Measurements from ENCODE around the gene MAST4.
A peak's percentile ranks its signal among the peaks of the same experiment; 100 is the strongest.
"Not testable (repeated sequence)": the region's sequence is repeated elsewhere in the genome, so short reads cannot be mapped to it uniquely, and the experiment has no call there.

The MAST4 gene

DNA sequence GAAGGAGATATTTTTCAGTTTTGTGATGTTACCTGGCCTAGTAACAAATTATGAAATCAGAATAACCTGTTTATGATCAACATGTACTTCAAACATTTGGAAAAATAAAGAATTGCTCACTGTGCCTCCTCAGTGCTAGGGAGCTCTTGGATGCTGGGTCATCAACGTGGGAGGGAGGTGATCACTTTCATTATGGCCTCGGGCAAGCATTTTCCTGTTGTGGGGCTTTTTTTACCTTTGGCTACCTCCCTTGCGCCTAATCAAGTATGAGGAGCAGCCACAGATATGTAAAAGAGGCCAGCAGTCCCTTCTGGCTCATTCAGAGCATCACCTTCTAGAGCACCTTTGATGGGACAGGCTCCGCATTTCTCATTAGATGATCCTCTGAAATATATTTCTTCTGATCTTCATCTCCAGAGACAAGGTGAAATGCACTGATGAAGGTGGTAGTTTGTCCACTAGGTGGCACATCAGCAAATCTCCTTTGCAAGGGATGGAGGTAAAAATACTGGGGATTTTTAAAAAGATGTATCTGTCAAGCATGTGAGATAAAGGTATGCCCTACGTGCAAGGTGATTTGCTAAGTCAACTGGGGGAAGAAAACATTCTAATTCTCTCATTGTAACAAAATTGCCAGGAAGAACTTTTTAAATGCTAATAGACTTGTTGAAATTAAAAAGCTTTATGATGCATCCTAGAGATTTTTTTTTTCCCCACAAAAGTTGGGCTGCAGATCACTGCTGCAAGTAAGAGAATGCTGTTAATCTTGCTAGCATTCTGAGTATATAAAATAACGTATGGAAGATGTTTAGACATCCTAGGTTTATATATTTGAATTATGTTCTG is 218.2 kb downstream of the MAST4 start:
- peak; percentile 64 for DNase-seq

DNA sequence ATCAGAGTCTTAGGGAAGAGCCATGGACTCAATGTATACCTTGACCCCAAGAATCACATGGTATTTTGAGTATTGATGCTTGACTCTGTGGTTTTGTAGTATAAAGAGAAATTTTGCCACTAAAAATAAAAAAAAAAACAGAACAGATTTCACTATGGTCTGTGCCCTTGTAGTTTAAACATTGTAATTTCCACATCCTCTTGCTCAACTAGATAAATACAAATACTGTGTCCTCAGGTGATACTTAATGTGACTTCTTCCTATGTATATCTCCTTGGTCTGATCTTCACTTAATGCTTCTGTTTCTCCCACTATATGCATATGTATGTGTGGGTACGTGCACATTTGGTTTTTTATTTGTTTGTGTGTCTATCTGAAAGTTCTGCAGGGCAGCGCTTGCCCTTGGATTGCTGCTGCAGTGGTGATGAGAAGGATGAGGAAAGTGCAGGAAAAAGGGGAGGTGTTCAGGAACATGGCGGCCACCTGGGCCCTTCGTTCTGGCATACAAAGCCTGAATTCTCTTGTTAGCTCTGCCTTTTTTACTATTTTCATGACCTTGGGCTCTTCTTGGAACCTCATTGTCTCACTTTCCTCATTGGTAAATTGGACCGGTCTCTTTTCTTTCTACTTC is 222.2 kb downstream of the MAST4 start:
- DNase-seq, result no peak

- no peak for DNase-seq
Observed at GRCh38 chr5:66818935-66819328, 222.7 kb downstream of the MAST4 start.

DNA sequence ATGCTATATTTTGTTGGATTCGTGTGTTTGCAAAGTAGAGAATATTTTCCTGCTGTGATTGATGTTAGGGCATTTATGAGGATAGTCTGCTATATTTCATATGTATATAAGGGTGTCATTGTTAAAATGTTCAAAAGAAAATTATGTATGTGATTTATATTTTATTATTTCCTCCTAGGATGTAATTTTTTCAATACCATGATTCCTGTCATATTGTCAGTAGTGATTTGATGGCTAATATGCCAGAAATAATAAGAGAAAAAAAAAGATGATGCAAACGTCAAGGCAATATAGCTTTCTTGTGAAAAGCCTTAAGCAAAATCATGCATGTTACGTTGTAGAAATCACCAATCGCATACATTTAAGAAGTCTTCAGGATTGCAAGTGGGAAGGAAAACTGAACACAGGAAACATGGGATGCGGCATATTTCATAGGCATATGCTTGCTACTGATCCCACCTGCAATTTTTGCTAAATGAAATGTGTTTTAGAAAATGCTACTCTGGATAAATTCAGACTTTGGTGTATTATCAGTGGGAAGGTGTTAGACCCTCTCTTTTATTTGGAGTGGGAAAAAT is 224.5 kb downstream of the MAST4 start:
- no peak for DNase-seq

GRCh38 chr5:66821688-66822429 is 225.7 kb downstream of the MAST4 start:
- DNase-seq, result peak; percentile 83

- DNase-seq, result not testable (repeated sequence)
Observed at GRCh38 chr5:66822906-66823305, 226.7 kb downstream of the MAST4 start.

- peak; percentile 54 for DNase-seq
Observed at GRCh38 chr5:66824476-66824875, 228.3 kb downstream of the MAST4 start.

GRCh38 chr5:66826263-66826662 is 230.1 kb downstream of the MAST4 start:
- no peak for DNase-seq

DNA sequence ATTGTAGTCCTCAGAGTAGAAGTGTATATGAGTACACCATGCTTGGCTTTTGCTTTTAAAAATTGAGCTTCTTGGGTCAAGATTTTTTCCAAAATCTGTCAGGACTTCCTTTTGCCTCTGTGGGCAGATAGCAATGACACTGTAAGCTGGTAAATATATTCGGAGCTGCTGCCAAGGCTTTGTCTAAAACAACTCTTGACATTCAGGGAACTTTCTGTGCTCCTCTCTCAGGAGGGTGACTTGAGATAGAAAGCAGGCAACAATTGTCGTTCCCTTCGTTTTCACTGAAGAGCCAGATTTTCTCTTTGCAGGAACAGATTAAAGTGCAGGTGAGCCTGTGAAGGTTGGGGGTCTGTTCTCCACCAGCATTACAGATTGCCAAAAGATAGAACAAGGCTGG is 230.5 kb downstream of the MAST4 start:
- no peak for DNase-seq

GRCh38 chr5:66828046-66828547 is 231.9 kb downstream of the MAST4 start:
- DNase-seq, result no peak

- DNase-seq, result peak; percentile 86
Observed at GRCh38 chr5:66828548-66829357, 232.6 kb downstream of the MAST4 start.

GRCh38 chr5:66829358-66829674 is 233.1 kb downstream of the MAST4 start:
- no peak for DNase-seq

DNA sequence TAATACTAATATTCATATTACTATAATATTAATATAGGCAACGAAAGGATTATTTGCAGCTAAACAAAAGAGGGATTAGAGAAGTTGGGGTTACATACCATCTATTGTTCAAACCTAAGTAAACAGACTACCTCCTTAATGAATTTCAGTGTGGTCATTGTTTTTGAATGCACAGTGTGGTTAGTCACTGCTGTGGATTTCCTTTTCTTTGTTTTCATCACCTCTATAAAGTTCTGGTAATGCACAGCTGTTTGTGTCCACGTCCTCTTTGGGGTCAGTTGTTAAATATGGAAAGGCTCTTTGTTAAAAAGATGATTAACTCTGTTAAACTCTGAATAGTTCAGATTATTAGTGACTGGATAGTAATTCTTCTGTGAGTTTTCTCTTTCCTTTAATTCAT is 233.6 kb downstream of the MAST4 start:
- DNase-seq, result peak; percentile 18

DNA sequence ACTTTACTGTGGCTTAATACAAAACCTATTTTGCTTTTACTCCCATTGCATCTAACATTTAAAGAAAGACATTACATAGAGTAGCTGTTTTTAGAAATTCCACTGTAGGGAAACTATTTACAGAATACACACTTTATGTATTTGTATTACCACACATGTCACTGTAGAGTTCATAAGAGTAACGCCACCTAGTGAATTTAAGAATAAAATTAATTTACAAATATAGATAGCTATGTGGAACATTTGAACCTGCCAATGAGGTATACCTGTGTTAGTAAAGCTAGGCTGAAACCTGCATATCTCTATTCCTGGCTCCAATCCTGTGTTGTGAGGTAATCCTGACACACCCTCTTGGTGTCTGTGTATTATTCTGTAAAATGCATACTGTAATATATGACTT is 234.4 kb downstream of the MAST4 start:
- no peak for DNase-seq

DNA sequence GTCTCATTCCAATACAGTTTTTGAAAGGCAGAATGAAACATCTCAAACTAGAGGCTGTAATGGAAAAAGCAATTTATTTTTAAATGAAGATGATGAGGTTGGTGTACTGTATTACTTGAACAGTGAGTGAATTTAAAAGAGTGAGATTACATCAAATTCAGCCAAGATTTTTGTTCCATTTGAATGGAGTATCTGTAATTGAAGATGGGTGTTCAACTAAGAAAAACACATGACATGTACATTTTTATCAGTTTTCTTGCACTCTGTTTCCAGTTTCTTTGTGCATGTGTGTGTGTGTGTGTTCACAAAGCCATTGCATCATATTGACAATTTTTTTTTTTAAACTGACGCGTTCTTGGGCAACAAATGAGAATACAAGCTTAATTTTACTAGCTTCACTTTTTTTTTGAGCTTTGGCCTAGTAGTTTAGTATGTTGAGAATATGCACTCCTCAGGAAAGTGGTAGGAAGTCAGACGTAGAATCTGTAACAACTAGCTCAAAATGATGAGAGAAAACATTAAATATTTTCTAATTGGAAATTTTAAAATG is 243.5 kb downstream of the MAST4 start:
- DNase-seq, result no peak

DNA sequence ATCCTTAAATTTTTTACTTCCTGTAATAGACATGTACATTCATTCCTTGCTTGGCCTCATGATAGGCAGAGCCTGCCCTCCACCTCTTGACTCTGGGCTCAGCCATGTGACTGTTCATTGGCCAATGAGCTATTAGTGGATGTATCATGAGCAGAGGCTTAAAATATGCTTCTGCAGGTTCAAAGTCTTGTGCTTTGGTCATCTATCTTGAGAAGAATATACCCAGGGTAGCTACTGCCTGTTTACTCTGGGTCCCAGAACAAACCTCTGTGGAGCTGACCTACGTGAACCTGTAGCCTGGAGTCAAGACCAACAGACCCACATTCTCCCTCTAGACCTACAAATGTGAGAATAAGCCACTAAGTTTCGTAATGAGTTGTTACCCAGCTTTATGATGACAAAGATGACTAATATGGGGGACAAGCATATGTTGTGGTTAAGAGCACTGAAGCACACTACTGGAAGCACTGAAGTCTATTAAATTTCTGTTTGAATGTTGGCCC is 244.4 kb downstream of the MAST4 start:
- DNase-seq, result peak; percentile 94

GRCh38 chr5:66841264-66841663 is 245.1 kb downstream of the MAST4 start:
- peak; percentile 50 for DNase-seq

GRCh38 chr5:66842540-66842939 is 246.3 kb downstream of the MAST4 start:
- DNase-seq, result no peak

- DNase-seq, result no peak
Observed at GRCh38 chr5:66843065-66843464, 246.9 kb downstream of the MAST4 start.

- DNase-seq, result no peak
Observed at GRCh38 chr5:66848749-66849641, 252.8 kb downstream of the MAST4 start.

DNA sequence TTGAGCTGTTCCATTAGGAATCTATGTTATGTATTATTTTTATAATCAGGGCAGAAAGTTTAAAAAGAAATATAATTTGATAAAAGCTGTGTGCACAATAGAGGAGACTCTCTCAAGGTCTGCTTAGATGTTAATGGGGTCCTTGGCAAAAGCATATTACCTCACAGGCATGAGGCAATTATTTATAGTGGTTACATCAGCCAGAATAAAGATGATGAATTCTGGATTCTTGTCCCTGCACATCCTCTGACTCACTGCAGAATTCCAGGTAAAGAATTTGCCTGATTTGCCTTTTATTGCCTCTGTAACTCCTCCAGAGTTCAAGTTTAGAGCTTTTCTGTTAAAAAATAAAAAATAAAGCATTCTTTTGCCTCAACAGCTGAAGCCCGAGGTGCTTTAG is 253.6 kb downstream of the MAST4 start:
- DNase-seq, result no peak
